NCI-H2029 (cell line): ENCODE data around the gene TEKT3.

Experiments
- DNase-seq: peaks from one replicate; lab custom pipeline; 2025; lab: John Stamatoyannopoulos, UW

TEKT3 gene

DNA sequence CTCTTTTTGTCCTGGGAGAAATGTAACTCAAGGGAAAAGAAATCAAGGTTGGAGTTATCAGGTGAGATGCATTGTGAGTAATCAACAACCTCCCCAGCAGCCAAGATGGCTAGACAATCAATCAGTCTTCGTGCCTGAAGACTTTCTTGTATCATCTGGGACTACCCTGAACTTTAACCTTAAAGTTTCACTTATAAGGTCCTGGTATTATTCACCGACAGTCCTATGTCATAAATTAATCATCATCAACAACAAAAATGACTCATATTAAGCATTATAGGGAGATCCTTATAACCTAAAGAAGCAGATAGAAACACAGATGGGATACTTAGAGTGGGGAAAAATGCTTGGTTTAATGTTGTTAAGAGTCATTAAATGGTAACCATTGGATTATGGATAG, 7.7 kb upstream of the TEKT3 start:
- DNase-seq, result no peak

GRCh38 chr17:15348021-15348420, 6.6 kb upstream of the TEKT3 start:
- peak; percentile 42 for DNase-seq

- DNase-seq, result no peak
Measured at GRCh38 chr17:15346066-15346595, 4.7 kb upstream of the TEKT3 start.

DNA sequence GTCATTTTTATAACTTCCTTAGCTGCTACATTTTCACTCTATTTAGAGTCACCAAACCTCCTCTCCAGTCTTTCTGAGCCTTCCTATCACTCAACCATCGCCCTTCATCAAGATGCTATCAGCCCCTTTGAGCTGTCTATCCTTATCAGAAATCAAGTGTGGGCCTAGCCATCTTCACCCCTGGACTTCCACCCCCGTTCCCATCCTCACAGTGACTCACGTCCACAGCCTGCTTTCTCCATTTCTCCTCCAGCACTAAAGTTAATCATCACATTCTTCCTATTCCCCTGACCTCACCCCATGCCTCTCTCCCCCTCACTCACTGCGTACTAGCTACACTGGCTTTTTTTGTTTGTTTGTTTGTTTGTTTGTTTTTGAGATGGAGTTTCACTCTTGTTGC, 2.4 kb upstream of the TEKT3 start:
- no peak for DNase-seq

GRCh38 chr17:15342460-15342859, 1.1 kb upstream of the TEKT3 start:
- no peak for DNase-seq

GRCh38 chr17:15341966-15342365, 569 bp upstream of the TEKT3 start:
- DNase-seq, result no peak

DNA sequence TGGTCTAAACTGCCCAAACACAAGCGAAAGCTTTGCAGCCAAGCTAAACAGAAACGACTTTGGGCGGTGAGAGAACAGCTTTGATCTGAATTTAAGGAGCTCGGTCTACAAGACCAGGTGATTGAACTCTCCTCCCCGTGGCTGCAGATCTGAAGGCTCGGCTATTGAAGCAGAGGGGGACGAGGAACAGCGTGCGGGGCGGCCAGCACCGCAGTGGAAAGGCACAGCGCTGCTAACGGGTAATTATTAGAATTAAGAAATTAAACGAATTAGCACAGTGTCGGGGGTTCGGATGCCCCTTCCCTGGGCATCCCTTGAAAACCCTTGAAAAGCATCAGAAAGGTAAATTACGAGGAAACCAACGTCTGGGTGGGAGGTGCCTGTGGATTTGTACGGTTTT, 431 bp downstream of the TEKT3 start:
- no peak for DNase-seq

GRCh38 chr17:15335446-15335845, 6.0 kb downstream of the TEKT3 start:
- DNase-seq, result no peak

DNA sequence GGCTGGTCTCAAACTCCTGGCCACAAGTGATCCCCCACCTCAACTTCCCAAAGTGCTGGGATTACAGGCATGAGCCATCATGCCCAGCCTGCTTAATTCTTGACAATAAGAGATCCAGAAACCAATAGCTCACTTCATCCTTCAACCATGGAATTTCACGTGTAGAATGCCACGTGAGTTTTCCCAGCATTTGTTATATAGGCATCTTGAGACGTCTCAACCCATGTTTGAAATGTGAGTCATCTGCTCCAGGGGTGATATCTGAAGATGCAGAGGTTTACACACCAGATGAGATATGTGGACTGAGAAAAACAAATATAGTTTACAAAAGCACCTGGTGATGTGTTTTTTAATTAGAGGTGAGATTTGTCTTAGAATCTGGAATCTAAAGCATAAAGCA, 7.1 kb downstream of the TEKT3 start:
- DNase-seq, result no peak

DNA sequence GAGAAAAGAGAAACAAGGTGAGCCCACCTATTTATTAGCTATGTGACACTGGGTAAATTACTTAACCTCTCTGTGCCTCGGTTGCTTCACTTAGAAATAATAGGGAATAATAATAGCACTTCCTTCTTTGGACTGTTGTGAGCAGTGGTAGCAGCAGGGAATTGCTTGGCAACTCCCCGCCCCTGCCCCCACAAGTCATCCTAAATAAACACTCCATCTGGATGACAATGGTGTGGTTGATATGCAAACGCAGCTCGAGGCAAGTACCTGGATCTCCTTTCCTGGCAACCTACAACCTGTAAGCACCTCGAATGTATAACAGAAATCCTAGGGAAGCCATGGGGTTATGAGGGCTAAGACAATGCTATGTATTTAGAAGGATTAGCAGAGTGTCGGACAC, 9.1 kb downstream of the TEKT3 start:
- DNase-seq, result peak; percentile 23

DNA sequence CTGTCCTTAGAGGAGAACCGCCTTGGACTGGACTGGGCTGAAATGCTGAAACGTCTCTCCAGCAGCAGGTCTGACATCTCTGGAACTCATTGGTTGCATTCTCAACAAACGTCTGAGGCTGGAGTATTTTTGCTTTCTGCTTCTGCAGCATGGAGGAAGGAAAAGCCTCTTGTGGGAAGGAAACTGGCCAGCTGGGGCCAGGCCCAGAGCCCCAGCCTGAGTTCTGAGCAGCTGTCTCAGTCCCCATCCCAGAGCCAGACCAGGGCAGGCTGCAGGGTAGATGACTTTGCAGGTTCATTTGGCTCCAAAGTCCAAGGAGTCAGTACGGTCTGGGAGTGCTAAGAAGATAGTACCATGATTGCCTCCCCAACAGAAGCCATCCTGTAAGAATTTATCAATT, 18.3 kb downstream of the TEKT3 start:
- DNase-seq, result no peak

DNA sequence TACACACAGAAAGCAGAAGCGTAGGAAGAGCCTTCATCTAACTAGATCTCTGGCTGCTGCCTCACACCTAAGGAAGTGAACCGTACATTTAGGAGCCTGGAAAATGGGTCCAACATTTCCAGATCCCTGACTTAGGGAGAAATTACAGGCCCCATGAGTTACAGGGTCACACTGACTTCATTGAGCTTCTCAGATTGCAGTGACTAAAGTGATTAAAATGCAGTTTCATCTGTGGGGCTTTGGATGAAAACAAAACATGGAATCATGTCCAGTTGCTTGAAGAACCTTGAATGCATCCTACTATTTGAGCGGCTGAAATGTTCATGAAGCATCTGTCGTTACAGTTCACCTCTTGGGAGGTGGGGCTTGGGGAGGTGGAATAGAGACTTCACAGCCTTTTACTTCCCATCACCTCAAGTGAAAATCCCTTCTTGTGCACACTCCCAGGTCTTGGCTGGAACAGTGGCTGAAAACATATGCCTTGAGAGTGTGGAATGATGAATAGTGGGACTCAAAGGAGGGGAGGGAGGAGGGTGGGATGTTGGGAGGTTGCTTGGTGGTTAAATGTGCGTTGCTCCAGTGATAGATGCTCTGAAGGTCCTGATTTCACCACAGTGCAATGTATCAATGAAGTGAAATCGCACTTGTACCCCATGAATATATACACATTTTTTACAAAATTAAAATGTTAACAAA, 19.7 kb downstream of the TEKT3 start:
- no peak for DNase-seq

DNA sequence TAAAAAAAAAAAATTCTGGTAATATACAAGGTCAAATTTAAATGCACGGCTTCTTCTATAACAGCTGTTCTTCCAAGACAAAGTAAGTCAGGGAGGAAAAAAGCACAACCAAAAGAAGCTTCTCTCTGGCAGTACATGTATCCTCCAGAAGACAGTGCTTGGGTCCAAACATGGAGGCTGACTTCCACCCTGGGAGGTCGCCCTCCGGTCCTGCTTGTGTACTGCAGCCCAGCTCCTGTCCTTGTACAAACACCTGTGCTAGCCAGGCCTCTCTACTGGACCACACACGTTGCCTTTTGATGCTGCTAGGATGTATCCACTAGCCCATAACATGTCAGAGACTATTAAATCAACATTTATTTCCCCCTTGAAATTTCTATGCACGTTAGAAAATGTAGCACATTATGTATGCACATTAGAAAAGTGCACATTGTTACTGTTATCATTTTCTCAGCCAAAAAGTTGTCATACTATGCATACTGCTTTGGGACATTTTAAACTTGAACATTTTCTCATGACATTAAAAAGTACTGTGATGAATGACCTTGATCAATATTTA, 21.9 kb downstream of the TEKT3 start:
- no peak for DNase-seq

DNA sequence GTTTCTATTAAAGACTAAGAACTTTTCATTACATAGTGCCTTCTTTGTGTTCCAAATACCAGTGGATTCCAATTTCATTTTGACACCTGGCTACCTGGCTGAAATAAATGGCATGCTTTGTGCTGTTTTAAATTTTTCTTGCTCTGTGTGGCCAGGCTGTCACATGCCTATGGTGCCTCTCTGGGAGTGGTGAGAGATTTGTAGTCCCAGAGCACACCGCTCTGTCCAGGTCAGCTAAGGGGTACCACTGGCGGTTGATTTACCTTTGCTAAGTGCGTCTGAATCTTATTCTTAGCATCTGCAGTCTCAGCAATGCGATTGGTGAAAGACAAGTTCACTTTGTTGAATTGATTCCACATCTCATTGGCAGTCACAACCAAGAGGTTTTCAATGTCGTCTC, 29.4 kb downstream of the TEKT3 start:
- no peak for DNase-seq

DNA sequence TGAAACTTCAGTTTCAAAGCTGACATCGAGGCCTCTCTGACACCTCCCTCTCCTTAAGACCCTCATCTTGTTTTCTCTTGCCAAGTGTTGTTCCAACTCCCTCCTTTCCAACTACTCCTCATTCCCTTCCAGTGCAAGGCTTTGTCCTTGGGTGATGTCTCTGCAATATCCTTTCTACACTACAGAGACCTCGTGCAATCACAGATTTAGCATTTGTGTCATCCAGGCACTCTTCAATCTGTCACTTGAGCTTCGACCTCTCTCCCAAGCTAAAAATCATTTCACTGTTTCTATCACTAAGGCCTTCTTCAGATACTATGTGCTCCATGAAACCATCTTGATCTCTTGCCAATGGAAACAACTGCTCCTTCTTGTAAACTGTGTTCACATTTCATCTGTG, 31.6 kb downstream of the TEKT3 start:
- no peak for DNase-seq

GRCh38 chr17:15309236-15309635, 32.2 kb downstream of the TEKT3 start:
- DNase-seq, result no peak

- no peak for DNase-seq
Measured at GRCh38 chr17:15308758-15309157, 32.6 kb downstream of the TEKT3 start.

DNA sequence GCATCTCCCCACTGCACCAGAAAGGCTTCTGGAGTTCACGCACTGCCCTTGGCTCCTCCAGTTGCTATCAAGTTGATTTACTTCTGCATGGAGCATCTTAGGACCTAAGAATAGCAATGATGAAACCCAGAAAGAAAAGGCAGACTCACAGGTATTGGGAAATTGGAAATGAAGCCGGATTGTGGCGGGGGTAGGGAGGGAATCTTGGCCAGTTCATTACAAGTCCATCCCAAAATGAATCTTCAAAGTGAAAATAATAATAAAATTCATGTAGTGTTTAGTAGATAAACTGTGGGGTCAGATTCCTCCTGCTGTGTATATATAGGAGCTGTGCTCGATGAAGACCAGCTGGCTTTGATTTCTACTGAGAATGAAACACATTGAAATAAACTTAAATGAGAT, 33.7 kb downstream of the TEKT3 start:
- no peak for DNase-seq

DNA sequence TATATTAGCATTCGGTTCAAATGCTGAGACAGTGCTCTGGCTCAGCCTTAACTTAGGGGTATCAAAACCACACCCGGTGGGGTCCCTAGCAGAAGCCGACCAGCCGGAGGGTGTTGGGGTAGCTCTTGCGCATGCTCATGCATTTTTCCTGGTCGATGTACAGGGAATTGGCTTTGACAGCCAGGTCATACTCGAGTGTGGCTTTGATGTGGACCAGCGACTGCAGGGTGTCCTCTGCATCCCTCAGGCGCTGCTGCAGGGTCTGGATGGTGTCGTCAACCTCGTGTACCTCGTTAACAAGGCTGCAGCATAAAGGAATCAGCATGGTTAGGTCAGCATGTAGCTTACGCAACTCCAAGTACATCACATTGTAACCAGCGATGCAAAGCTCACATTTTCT, 37.5 kb downstream of the TEKT3 start:
- DNase-seq, result no peak

- DNase-seq, result no peak
Measured at GRCh38 chr17:15303268-15303667, 38.1 kb downstream of the TEKT3 start.

DNA sequence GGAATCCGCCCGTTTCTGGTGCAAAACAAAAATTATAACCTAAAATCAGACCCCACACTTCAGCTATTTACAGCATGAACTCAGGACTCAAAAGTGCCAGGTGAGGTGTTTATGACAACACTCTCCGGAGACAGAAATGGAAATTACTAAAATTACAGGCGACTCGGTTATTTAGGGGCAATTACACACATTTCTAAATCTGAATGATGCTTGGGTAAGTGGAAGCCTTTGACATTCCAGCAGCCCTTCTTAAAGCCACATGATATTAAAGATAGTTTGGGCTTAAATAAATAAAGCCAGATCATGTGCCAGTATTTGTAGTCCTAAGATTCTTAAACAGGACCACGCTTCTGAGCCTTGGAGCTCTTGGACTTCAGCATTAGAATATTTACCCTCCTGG, 39.6 kb downstream of the TEKT3 start:
- DNase-seq, result no peak

DNA sequence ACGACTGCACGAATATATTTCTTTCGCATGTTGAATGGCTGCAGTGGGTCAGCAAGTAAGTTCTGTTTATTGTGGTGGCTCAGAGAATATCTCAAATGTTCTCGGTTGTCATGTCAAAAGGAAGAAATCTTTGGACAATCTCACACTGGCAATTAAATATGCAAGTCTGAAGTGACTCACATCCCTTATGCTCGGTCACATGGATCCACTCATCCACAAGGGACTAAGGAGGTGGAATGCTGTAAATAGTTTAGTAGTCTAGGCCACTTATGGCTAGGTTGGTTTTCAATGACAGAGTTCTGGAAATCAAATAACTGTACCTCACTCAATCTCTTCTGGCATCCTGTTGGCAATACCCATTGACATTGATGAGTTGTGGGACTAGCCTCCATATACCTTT, 43.2 kb downstream of the TEKT3 start:
- DNase-seq, result no peak

- DNase-seq, result no peak
Measured at GRCh38 chr17:15293558-15293957, 47.8 kb downstream of the TEKT3 start.
